ENCODE measurements around the gene CHST12. TPM values are rescaled to one million over a fixed set of nuclear protein-coding genes. Genes with fewer than 3 reads are reported as not detected.
"Not testable (repeated sequence)": the region's sequence is repeated elsewhere in the genome, so short reads cannot be mapped to it uniquely, and the experiment has no call there.

The CHST12 gene
- polyA plus RNA-seq, 4 donors, result 9.5 to 16.7 (median 13.5) TPM

- DNase-seq (ENCODE audit: low read depth in 4 of 4, low spot score in 2 of 4), result not testable (repeated sequence)
Measured at GRCh38 chr7:2377492-2377891, 25.9 kb upstream of the CHST12 start.

GRCh38 chr7:2378125-2378524 is 25.3 kb upstream of the CHST12 start:
- not testable (repeated sequence) for DNase-seq (ENCODE audit: low read depth in 4 of 4, low spot score in 2 of 4)

- no peak for DNase-seq (ENCODE audit: low read depth in 4 of 4, low spot score in 2 of 4)
Measured at GRCh38 chr7:2379161-2379560, 24.2 kb upstream of the CHST12 start.

- no peak for DNase-seq (ENCODE audit: low read depth in 4 of 4, low spot score in 2 of 4)
Measured at GRCh38 chr7:2379821-2380450, 23.5 kb upstream of the CHST12 start.

GRCh38 chr7:2380461-2380860 is 22.9 kb upstream of the CHST12 start:
- DNase-seq (ENCODE audit: low read depth in 4 of 4, low spot score in 2 of 4), result no peak

- no peak for DNase-seq (ENCODE audit: low read depth in 4 of 4, low spot score in 2 of 4)
Measured at GRCh38 chr7:2381227-2381626, 22.2 kb upstream of the CHST12 start.

GRCh38 chr7:2381881-2382509 is 21.4 kb upstream of the CHST12 start:
- DNase-seq (ENCODE audit: low read depth in 4 of 4, low spot score in 2 of 4), result no peak

GRCh38 chr7:2383543-2384274 is 19.7 kb upstream of the CHST12 start:
- no peak for DNase-seq (ENCODE audit: low read depth in 4 of 4, low spot score in 2 of 4)

- DNase-seq (ENCODE audit: low read depth in 4 of 4, low spot score in 2 of 4), result no peak
Measured at GRCh38 chr7:2384354-2385243, 18.8 kb upstream of the CHST12 start.

GRCh38 chr7:2386122-2386521 is 17.3 kb upstream of the CHST12 start:
- not testable (repeated sequence) for DNase-seq (ENCODE audit: low read depth in 4 of 4, low spot score in 2 of 4)

- no peak for DNase-seq (ENCODE audit: low read depth in 4 of 4, low spot score in 2 of 4)
Measured at GRCh38 chr7:2386964-2387669, 16.3 kb upstream of the CHST12 start.

GRCh38 chr7:2387897-2388636 is 15.3 kb upstream of the CHST12 start:
- DNase-seq (ENCODE audit: low read depth in 4 of 4, low spot score in 2 of 4), result no peak

GRCh38 chr7:2388637-2388954 is 14.8 kb upstream of the CHST12 start:
- no peak for DNase-seq (ENCODE audit: low read depth in 4 of 4, low spot score in 2 of 4)

- not testable (repeated sequence) for DNase-seq (ENCODE audit: low read depth in 4 of 4, low spot score in 2 of 4)
Measured at GRCh38 chr7:2390020-2390816, 13.2 kb upstream of the CHST12 start.

- DNase-seq (ENCODE audit: low read depth in 4 of 4, low spot score in 2 of 4), result no peak
Measured at GRCh38 chr7:2393706-2394105, 9.7 kb upstream of the CHST12 start.

GRCh38 chr7:2394566-2395082 is 8.8 kb upstream of the CHST12 start:
- DNase-seq (ENCODE audit: low read depth in 4 of 4, low spot score in 2 of 4), result no peak

- DNase-seq (ENCODE audit: low read depth in 4 of 4, low spot score in 2 of 4), result no peak
Measured at GRCh38 chr7:2398506-2398905, 4.9 kb upstream of the CHST12 start.

- DNase-seq (ENCODE audit: low read depth in 4 of 4, low spot score in 2 of 4), result peak in 3 of 4 donors; percentile 52 to 84 (median 73)
Measured at GRCh38 chr7:2399848-2400587, 3.4 kb upstream of the CHST12 start.

Measured in left renal cortex interstitium (tissue), 4 donors.